Left cardiac atrium (tissue), 4 donors: ENCODE results near the gene APOBEC3C. TPM values are rescaled to one million over a fixed set of nuclear protein-coding genes. Genes with fewer than 3 reads are reported as not detected.
A peak's percentile ranks its signal among the peaks of the same experiment; 100 is the strongest.
"Not testable (repeated sequence)": the region's sequence is repeated elsewhere in the genome, so short reads cannot be mapped to it uniquely, and the experiment has no call there.

Experiments
- ATAC-seq, 2 donors: fragments of 200-7000 bp; cut with Tn5 transposase; one replicate each; pipeline ENCODE4 v1.9.1; 2020; ENCODE audit warnings: mild to moderate bottlenecking in 2 of 2, moderate library complexity in 2 of 2
- DNase-seq: peaks from one replicate; pipeline ENCODE4 v3.0.0-alpha.2; 2020
- intact Hi-C, 2 donors: fragments of 100-400 bp; cut with DNase I; formaldehyde crosslinking; loops; one replicate each; pipeline versions ENCODE4 v1.14.1 to v1.15.1; 2022 to 2023
- long read RNA-seq: library from polyadenylated mRNA; unstranded; transcript quantifications from one replicate; pipeline ENCODE4 v2.0.0, GENCODE V29; 2021
- total RNA-seq, 2 donors: library from RNA; stranded (reverse); fragmentation: NEBNext Ultra II Directional; extraction: Animal tissue kit (Norgen Biotek cat#: 25700); gene quantifications; one replicate each; pipeline ENCODE4 v1.2.1, GENCODE V29; 2021
- donor health status: DM: no; HTN: yes; CAD: no.
- donor health status: DM: no; HTN: yes; CAD: no; lungs with severe emphysema.
- donor health status: DM: yes; HTN: yes; CAD: no.
- donor health status: Dilated cardiomyopathy.

Gene APOBEC3C
- total RNA-seq, result 10 to 100 TPM; 24.1 to 28.1 TPM
- long read RNA-seq, partial matches to known transcripts, result 2 of 6 reads
- long read RNA-seq, other reads (novel, unspliced or antisense), result 0 of 6 reads

DNA sequence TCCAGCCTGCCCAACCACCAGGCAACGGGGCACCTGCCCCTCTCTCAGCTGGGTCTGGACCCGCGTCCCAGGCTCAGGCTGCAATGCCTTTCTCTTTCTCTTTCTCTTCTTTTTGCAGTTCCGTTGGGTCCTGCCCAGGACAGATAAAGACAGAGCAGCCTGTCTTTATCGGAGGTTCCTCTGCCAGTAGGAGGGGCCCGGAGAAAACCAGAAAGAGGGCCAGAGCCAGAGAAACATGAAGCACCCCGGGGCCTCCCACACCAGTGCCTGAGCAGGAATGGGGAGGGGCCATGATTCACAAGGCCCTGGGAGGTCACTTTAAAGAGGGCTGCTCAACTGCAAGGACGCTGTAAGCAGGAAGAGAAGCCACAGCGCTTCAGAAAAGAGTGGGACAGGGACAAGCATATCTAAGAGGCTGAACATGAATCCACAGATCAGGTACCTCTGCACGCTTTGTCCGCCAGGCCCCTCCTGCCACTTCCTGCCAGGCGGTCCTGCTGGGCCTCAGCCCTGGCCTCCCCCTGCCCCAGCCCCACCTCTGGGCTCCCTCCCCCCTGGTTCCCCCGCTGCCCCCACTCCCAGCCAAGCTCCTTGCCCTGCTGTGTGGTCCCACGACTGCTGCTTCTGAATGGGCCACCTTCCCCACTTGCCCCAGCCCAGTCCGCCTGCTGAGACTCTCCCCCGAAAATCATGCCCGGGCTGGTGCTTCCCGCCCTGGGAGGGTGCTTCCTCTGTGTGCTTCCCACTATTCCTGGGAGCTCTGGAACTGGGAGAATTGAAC lies at the start of gene APOBEC3C:
APOBEC3C (plus strand) TSS at position 316 of the 781 bp plus-strand sequence; CDS start at position 422, 106 bp downstream.
- ATAC-seq (peak; percentile 97), DNase-seq (peak; percentile 83)
- intact Hi-C loops, result no loop called here

GRCh38 chr22:38964306-38964705 lies 49.8 kb upstream of the APOBEC3C start:
- DNase-seq, result no peak
- ATAC-seq, result no peak
- intact Hi-C loops, result no loop called here

DNA sequence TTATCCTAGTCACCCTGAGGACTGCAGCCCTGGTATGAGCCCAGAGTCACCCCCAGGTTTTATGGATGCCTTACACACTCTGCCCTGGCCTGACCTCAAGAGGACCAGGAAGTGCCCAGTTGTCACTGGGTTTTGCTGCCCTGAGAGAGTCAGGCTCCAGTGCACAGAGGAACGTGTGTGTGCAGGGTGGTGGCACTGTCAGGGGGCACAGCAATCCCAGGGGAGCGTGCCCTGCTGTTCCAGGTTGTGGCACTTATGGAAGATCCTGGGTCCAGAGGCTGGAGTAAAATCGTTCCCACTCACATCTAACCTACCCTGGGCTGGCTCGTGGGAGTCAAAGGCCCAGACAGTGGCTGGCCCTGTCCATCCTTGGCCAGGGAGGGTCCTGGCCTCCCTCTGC lies 49.1 kb upstream of the APOBEC3C start:
- no peak for DNase-seq
- ATAC-seq, result no peak
- intact Hi-C loops, result no loop called here

- intact Hi-C loops, result no loop called here
- ATAC-seq (no peak), DNase-seq (no peak)
These were observed 48.3 kb upstream of the APOBEC3C start for GRCh38 chr22:38965614-38966379.

GRCh38 chr22:38966380-38966702 lies 47.7 kb upstream of the APOBEC3C start:
- intact Hi-C loops, result no loop called here
- DNase-seq (no peak), ATAC-seq (no peak)

DNA sequence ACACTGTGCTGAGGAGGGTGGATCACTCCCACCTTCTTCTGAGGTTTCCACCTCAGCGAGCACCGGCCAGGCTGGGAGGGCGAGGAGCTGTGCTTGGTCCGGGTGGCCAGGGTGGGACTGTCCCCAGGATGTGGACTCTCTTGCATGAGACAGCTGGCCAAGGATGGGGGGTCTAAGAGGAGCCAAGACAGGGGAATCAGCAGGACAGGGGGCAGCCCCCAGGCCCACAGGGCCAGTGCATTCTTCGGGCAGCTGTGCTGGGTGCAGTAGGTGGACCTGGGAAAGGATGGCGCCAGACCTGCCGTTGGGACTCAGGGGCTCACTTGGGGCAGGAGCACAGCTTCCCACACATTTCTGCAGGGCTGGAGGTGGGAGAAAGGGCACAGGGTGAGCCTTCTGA lies 47.1 kb upstream of the APOBEC3C start:
- no peak for ATAC-seq
- intact Hi-C loops, result no loop called here
- no peak for DNase-seq

GRCh38 chr22:38967451-38968450 lies 46.3 kb upstream of the APOBEC3C start:
- intact Hi-C loops, result no loop called here
- ATAC-seq (peak in 1 of 2 donors; percentile 59), DNase-seq (no peak)

- DNase-seq (no peak), ATAC-seq (no peak)
- intact Hi-C loops, result no loop called here
These were observed 45.3 kb upstream of the APOBEC3C start for GRCh38 chr22:38968801-38969200.

DNA sequence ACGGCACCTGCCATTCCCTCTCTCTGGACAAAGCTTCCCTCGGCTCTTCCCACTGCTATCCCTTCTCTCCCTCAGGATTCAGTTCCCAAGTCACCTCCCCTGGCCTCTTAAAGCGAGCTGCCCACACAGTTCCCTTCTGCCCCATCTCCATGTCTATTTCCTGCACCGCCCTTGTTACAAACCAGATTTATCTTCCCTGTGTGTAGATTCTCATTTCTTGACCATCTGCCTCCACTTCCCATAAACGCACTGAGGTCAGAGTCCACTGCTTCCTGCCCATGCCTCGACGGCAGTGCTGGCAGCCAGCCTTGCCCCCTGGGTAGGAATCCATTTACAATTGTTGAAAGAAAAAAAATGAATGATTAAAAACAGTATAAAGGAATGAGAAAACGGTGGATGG lies 43.5 kb upstream of the APOBEC3C start:
- no peak for DNase-seq
- no peak for ATAC-seq
- intact Hi-C loops, result no loop called here

DNA sequence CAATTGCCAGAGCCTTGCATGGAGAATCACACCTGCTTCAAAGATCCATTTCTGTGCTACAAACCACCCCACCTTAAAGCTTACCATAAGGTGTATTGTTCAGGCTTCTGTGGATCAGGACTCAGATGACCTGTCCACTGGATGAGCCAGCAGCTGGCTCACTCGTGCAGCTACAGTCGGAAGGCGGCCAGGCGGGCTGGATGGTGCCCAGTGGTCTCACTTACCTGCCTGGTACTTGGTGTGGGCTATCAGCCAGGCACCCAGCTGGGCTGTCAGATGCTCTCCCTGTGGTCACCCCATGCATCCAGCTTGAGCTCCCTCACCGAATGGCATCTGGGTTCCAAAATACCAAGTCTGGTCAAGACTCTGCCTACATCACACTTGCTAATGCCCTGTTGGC lies 42.9 kb upstream of the APOBEC3C start:
- ATAC-seq (no peak), DNase-seq (no peak)
- intact Hi-C loops, result no loop called here

GRCh38 chr22:38971791-38972190 lies 42.3 kb upstream of the APOBEC3C start:
- no peak for ATAC-seq
- intact Hi-C loops, result no loop called here

GRCh38 chr22:38972558-38972957 lies 41.5 kb upstream of the APOBEC3C start:
- ATAC-seq, result no peak
- no peak for DNase-seq
- intact Hi-C loops, result no loop called here

More at GRCh38 chr22:38971791-38972190, 42.3 kb upstream of the APOBEC3C start:
- no peak for DNase-seq

GRCh38 chr22:38973289-38974169 lies 40.5 kb upstream of the APOBEC3C start:
- ATAC-seq (peak; percentile 30 to 65), DNase-seq (peak; percentile 40)
- intact Hi-C loops, result no loop called here

GRCh38 chr22:38974170-38974825 lies 39.8 kb upstream of the APOBEC3C start:
- intact Hi-C loops, result no loop called here
- ATAC-seq, result no peak
- DNase-seq, result no peak

- intact Hi-C loops, result no loop called here
These were observed 39.3 kb upstream of the APOBEC3C start for GRCh38 chr22:38974826-38975175.

GRCh38 chr22:38977289-38977688 lies 36.8 kb upstream of the APOBEC3C start:
- DNase-seq, intact Hi-C loops: not testable (repeated sequence)

More at GRCh38 chr22:38974826-38975175, 39.3 kb upstream of the APOBEC3C start:
- DNase-seq (no peak), ATAC-seq (no peak)

DNA sequence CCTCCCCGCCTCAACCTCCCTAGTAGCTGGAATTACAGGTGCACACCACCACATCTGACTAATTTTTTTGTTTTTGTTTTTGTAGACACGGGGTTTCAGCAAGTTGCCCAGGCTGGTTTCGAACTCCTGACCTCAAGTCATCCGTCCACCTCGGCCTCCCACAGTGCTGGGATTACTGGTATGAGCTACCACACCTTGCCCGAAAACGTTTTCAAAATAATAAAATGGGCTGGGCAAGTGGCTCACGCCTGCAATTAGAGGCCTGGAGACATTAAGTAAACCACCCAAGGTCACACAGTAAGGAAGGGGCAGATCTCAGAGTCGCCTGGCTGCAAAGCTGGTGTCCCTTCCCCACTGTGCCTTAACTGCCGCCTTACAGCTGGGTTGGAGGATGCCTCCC lies 33.5 kb upstream of the APOBEC3C start:
- DNase-seq, ATAC-seq, intact Hi-C loops: not testable (repeated sequence)

More at GRCh38 chr22:38977289-38977688, 36.8 kb upstream of the APOBEC3C start:
- not testable (repeated sequence) for ATAC-seq
